Stimulated activated CD8-positive, alpha-beta memory T cell treated with anti-CD3 and anti-CD28 coated beads, Interleukin-15, amount 100 ng/mL, for 24 hours (primary cell): ENCODE data around the gene CDRT15L2.
"Not testable (repeated sequence)": the region's sequence is repeated elsewhere in the genome, so short reads cannot be mapped to it uniquely, and the experiment has no call there.

Experiments
- DNase-seq: peaks from one replicate; pipeline ENCODE4 v3.0.0-alpha.2; 2020; ENCODE audit warnings: low read depth

CDRT15L2 gene

DNA sequence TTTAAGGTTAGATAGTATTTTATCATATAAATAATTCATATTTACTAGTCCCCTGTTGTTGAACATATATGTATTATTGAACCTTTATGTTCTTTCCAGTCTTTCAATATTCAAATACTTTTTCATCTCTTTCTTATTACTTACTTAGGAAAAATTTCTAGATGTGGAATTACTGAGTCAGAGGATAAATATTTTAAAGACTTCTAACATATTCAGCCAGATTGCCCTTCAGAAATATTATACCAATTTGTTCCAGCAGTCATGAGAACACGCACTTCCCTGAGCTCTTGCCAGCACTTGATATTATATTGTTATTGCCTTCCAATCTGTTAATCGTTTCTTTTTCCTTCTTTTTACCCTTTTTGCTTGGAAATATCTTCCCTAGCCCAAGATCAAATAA is 4.5 kb upstream of the CDRT15L2 start:
- not testable (repeated sequence) for DNase-seq

GRCh38 chr17:20583891-20584577 is 4.5 kb downstream of the CDRT15L2 start:
- not testable (repeated sequence) for DNase-seq

DNA sequence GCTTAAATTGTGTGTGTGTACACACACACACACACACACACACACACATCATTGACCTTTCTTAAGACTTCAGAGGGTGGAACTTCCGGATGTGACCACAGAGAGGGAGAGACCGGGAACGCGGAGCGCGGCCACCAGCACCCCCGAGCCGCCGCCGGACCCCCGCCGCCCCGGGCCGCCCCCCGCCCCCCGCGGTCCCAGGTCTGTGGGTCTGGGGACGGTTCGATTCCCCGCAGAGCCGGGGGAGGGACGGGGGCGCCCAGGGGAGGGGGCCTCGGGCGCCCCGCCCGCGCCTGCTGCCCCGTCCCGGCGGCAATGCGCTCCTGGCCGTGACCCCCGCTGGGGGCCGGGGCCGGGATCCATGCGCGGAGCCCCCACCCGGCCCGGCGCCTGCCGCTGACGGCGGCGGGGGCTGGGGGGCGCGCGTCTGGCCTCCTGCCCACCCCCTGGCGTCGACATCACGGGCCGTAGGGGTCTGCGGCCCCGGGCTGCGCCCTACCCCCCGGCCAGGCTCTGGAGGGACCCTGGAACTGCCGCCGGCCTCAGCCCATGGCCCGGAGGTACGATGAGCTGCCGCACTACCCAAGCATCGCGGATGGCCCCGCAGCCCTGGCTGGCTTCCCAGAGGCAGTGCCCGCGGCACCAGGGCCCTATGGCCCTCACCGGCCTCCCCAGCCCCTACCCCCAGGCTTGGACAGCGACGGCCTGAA is 9.4 kb downstream of the CDRT15L2 start:
- DNase-seq, result not testable (repeated sequence)

DNA sequence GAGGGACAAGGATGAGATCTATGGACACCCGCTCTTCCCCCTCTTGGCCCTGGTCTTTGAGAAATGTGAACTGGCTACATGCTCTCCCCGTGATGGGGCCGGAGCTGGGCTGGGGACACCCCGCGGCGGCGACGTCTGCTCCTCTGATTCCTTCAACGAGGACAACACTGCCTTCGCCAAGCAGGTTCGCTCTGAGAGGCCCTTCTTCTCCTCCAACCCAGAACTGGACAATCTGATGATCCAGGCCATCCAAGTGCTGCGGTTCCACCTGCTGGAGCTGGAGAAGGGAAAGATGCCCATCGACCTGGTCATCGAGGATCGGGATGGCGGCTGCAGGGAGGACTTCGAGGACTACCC is 9.9 kb downstream of the CDRT15L2 start:
- not testable (repeated sequence) for DNase-seq

GRCh38 chr17:20591040-20591439 is 11.5 kb downstream of the CDRT15L2 start:
- not testable (repeated sequence) for DNase-seq

DNA sequence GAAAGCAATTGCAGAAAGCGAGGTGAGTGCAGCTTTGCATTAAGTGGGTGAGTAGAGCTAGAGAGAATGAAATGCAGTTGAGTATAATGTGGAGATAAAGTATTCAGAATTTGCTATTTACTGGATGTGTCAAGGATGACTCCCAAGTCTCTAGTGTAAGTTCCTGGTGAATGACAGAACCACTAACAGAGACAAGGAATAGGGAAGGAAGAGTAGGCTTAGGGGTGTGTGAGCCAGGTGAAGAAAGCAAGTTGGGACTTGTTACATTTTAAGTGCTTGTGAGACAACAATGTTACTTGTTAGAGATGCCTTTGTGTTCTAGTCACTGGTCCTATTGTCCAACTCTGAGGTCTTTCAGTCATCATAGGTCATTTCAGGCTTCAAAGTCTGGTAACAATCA is 26.0 kb downstream of the CDRT15L2 start:
- DNase-seq, result not testable (repeated sequence)

DNA sequence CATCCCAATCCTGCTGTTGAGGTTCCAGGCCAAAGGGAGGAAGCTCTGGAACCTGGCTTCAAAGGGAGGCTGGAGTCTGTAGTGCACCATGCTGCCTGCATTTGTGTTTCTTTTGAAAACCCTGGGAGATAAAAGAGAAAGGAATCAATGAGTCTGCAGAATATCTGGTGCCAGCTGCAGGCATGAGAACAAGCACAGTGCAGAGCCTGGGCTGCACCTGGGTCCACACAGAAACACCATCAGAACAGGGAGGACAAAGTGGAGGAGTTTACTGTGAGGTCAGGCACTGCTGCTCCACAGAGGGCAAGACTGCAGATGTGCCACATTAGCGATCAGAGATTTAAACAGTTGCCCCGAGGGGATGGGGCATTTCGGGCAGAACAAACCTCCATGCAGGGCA is 30.0 kb downstream of the CDRT15L2 start:
- not testable (repeated sequence) for DNase-seq

- no peak for DNase-seq
Measured at GRCh38 chr17:20611309-20611708, 31.8 kb downstream of the CDRT15L2 start.

DNA sequence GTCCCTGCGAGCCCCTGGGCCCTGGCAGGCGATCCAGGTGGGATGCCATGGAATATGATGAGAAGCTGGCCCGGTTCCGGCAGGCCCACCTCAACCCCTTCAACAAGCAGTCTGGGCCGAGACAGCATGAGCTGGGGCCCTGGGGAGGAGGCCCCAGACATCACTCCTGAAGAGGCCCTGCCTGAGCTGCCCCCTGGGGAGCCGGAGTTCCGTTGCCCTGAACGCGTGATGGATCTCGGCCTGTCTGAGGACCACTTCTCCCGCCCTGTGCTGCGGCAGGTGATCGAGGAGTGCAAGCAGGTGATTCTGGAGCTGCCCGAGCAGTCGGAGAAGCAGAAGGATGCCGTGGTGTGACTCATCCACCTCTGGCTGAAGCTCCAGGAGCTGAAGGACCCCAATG is 33.1 kb downstream of the CDRT15L2 start:
- no peak for DNase-seq

DNA sequence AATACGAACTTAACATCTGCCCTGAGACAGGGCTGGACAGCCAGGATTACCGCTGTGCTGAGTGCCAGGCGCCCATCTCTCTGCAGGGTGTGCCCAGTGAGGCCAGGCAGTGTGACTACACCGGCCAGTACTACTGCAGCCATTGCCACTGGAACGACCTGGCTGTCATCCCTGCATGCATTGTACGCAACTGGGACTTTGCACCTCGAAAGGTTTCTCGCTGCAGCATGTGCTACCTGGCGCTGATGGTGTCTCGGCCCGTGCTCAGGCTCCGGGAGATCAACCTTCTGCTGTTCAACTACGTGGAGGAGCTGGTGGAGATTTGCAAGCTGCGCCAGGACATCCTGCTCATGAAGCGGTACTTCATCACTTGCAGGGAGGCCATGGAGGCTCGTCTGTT is 33.7 kb downstream of the CDRT15L2 start:
- DNase-seq, result no peak

DNA sequence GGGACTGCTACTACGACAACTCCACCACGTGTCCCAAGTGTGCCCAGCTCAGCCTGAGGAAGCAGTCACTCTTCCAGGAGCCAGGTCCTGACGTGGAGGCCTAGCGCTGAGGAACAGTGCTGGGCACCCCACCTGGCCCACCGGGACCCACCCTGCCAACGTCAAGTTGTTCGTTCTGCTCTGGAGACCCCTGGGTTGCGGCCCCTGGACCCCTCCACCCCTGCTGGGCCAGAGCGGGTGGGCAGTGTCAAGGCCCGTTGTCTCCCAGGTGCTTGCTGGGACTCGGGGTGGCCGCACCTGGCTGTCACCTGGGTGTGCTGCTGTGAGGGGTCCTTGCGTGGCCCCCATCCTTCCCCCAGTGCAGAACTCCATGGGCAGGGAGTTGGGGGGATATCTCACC is 34.4 kb downstream of the CDRT15L2 start:
- DNase-seq, result no peak

DNA sequence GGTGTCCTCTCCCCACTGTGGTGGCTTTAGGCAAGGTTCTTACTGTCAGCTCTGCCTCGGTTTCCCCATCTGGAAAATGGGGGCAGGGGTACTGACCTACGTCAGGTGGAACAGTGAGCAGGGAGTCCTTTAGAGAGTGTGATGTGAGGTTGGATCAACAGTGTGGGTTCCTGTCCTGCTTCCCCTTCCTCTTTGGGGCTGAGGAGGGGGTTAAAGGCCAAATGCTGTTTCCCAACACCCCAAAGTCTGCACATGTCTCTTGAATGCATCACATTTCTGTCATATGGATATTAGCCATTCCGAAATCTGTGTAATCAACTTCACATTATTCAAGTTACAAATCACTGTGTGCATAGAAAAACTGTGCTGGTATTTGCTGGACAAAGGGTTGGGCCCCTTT is 35.9 kb downstream of the CDRT15L2 start:
- not testable (repeated sequence) for DNase-seq
